ENCODE measurements around the gene SKAP1. TPM values are rescaled to one million over a fixed set of nuclear protein-coding genes. Genes with fewer than 3 reads are reported as not detected.

SKAP1 gene
- total RNA-seq, 5 donors from 2014 or later (not counting 1 experiment from before 2014, with no cell fraction given), result 71.5 to 142 (median 80.4) TPM

GRCh38 chr17:48228720-48229119 lies 201.3 kb downstream of the SKAP1 start:
- CTCF ChIA-PET, result interaction anchor here in 1 of 2 donors (0.5 to 1.5 kb wide), 5 partner anchors 11 to 447 kb away, joined by 3 to 5 read pairs (median 4); no protein-coding TSS in a partner anchor
- ATAC-seq (replicated peaks in 1 of 4), result no peak

DNA sequence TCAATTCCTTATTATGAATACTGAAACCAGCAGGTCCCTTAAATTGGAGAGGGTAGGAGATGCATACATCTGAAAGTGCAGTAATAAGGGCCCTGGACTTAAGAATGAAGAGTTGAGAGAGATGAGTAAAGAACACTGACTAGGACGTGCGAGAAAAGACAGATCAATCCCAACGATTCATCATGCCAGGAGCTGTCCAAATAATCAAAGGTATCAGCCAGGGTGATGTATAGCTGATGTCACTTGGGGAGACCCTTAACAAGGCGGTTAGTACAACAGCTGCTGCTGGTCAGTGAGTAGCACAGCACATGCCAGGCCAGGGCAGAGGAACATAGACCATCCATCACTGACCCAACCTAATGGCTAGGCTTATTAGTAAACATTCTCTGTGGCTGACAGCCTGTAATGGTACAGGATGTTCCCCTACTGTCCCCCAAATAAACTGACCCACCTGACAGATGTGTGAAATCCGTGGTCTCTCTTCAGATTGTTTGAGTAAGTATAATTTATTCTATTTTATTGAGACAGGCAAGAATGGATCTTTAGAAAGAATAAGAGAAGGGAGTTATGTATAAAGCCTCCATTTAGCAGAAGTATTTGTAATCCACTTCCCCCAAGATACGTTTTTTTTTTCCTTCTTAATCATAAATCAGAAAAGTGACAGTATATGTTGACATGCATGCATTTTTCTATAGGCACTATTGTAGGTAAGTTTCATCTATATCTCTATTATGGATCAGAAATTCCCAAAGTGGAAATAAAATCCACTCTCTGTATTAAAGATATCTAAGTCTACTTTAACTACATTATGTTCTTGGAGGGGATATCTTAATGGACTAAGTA lies 204.1 kb downstream of the SKAP1 start:
- H3K4me3 ChIP-seq (ENCODE audit: control insufficient read depth in 1 of 2, extremely low read depth in 1 of 2, low read length in 1 of 2), result no peak overlapping the region
- Mint-ChIP-seq H3K9me3 (no peaks in the 10 kb centered on the region), H3K27me3 (no peaks in the 10 kb centered on the region), H3K4me3 (no peak overlapping the region), H3K4me1 (peaks cover 35 to 47% (median 36%) of the 10 kb centered on the region in 3 donors), H3K36me3 (peaks cover 14% of the 10 kb centered on the region), H3K27ac (peak overlapping the region in 1 of 2 donors; percentile 4)
- 93% methylated on average over 3 of the region's 6 CpGs for WGBS (ENCODE audit: insufficient coverage)
- no peaks in the 10 kb centered on the region for H3K27me3 ChIP-seq (replicated peaks in 1 of 2; ENCODE audit: control insufficient read depth in 2 of 2, extremely low read depth in 1 of 2, insufficient read depth in 2 of 2, low read length in 1 of 2)
- peaks cover 0 to 2% of the 10 kb centered on the region in 2 experiments for H3K4me1 ChIP-seq (ENCODE audit: control insufficient read depth in 1 of 2, extremely low read depth in 1 of 2, insufficient read depth in 2 of 2, low read length in 2 of 2)
- H3K9me3 ChIP-seq, result no peaks in the 10 kb centered on the region
- ChIA-PET POLR2A (no interaction called here), CTCF (no interaction called here)
- no peak for ATAC-seq (replicated peaks in 1 of 4)
- no peak overlapping the region for H3K27ac ChIP-seq (ENCODE audit: low read length)
- H3K36me3 ChIP-seq (ENCODE audit: control insufficient read depth in 2 of 2, extremely low read depth in 1 of 2, insufficient read depth in 1 of 2, low read length in 1 of 2), result peaks cover 2 to 12% of the 10 kb centered on the region in 2 donors
- DNase-seq, result no peak

More at GRCh38 chr17:48228720-48229119, 201.3 kb downstream of the SKAP1 start:
- Mint-ChIP-seq H3K27ac (no peak overlapping the region), H3K27me3 (no peaks in the 10 kb centered on the region), H3K9me3 (no peaks in the 10 kb centered on the region), H3K4me3 (no peak overlapping the region), H3K36me3 (peaks cover 18% of the 10 kb centered on the region), H3K4me1 (peaks cover 44 to 50% (median 47%) of the 10 kb centered on the region in 3 donors)
- Histone ChIP-seq H3K4me3 (ENCODE audit: control insufficient read depth in 1 of 2, extremely low read depth in 1 of 2, low read length in 1 of 2) (no peak overlapping the region), H3K9me3 (no peaks in the 10 kb centered on the region), H3K27ac (ENCODE audit: low read length) (no peak overlapping the region), H3K4me1 (ENCODE audit: control insufficient read depth in 1 of 2, extremely low read depth in 1 of 2, insufficient read depth in 2 of 2, low read length in 2 of 2) (peaks cover 0 to 2% of the 10 kb centered on the region in 2 experiments), H3K27me3 (replicated peaks in 1 of 2; ENCODE audit: control insufficient read depth in 2 of 2, extremely low read depth in 1 of 2, insufficient read depth in 2 of 2, low read length in 1 of 2) (no peaks in the 10 kb centered on the region), H3K36me3 (ENCODE audit: control insufficient read depth in 2 of 2, extremely low read depth in 1 of 2, insufficient read depth in 1 of 2, low read length in 1 of 2) (peaks cover 2 to 12% of the 10 kb centered on the region in 2 donors)
- WGBS (ENCODE audit: insufficient coverage), result no CpG with 5 or more reads among the region's 1 CpG
- no peak for DNase-seq
- POLR2A ChIA-PET, result no interaction called here

GRCh38 chr17:48223945-48224344 lies 206.1 kb downstream of the SKAP1 start:
- no peaks in the 10 kb centered on the region for H3K9me3 Mint-ChIP-seq
- Histone ChIP-seq H3K4me1 (ENCODE audit: control insufficient read depth in 1 of 2, extremely low read depth in 1 of 2, insufficient read depth in 2 of 2, low read length in 2 of 2) (peaks cover 0 to 2% of the 10 kb centered on the region in 2 experiments), H3K27ac (ENCODE audit: low read length) (no peak overlapping the region), H3K27me3 (replicated peaks in 1 of 2; ENCODE audit: control insufficient read depth in 2 of 2, extremely low read depth in 1 of 2, insufficient read depth in 2 of 2, low read length in 1 of 2) (no peaks in the 10 kb centered on the region), H3K4me3 (ENCODE audit: control insufficient read depth in 1 of 2, extremely low read depth in 1 of 2, low read length in 1 of 2) (no peak overlapping the region), H3K9me3 (no peaks in the 10 kb centered on the region), H3K36me3 (ENCODE audit: control insufficient read depth in 2 of 2, extremely low read depth in 1 of 2, insufficient read depth in 1 of 2, low read length in 1 of 2) (peaks cover 0 to 16% of the 10 kb centered on the region in 2 donors)
- H3K27ac Mint-ChIP-seq, result peak overlapping the region in 1 of 2 donors; percentile 28
- H3K4me3 Mint-ChIP-seq, result no peak overlapping the region
- CTCF ChIA-PET, result no interaction called here
- no peak for DNase-seq
- no peak for ATAC-seq (replicated peaks in 1 of 4)
- no peaks in the 10 kb centered on the region for H3K27me3 Mint-ChIP-seq
- peaks cover 7% of the 10 kb centered on the region for H3K36me3 Mint-ChIP-seq
- POLR2A ChIA-PET, result interaction anchor here in 1 of 2 donors (0.6 kb wide), 2 partner anchors 35 to 165 kb away, joined by 3 to 5 read pairs; no protein-coding TSS in a partner anchor
- H3K4me1 Mint-ChIP-seq, result peaks cover 37 to 40% (median 38%) of the 10 kb centered on the region in 3 donors

DNA sequence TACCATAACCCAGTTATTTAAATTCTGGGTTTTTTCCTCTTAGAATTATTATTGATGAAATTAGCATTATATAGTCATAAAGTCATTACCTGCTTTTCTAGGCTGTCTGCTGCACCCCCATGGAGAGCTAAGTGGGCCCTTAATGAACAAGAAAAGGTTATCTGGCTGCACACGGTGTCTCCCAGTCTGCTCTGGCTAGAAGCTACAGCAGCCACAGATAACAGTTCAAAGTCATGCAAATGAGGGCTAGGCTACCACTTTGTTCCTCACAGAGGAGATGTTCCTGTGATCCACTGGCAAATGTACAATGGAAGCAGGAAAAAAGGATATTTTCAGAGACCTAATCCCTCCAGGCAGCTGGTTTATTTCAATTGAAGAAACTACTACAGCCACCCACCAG lies 210.4 kb downstream of the SKAP1 start:
- Mint-ChIP-seq H3K27me3 (no peaks in the 10 kb centered on the region), H3K9me3 (no peaks in the 10 kb centered on the region), H3K4me3 (no peak overlapping the region), H3K4me1 (peaks cover 14 to 19% (median 16%) of the 10 kb centered on the region in 3 donors), H3K27ac (no peak overlapping the region), H3K36me3 (peaks cover 14% of the 10 kb centered on the region)
- DNase-seq, result no peak
- 100% methylated on average over 1 of the region's 1 CpG for WGBS (ENCODE audit: insufficient coverage)
- Histone ChIP-seq H3K27me3 (replicated peaks in 1 of 2; ENCODE audit: control insufficient read depth in 2 of 2, extremely low read depth in 1 of 2, insufficient read depth in 2 of 2, low read length in 1 of 2) (no peaks in the 10 kb centered on the region), H3K36me3 (ENCODE audit: control insufficient read depth in 2 of 2, extremely low read depth in 1 of 2, insufficient read depth in 1 of 2, low read length in 1 of 2) (peaks cover 0 to 15% of the 10 kb centered on the region in 2 donors), H3K4me3 (ENCODE audit: control insufficient read depth in 1 of 2, extremely low read depth in 1 of 2, low read length in 1 of 2) (no peak overlapping the region), H3K27ac (ENCODE audit: low read length) (no peak overlapping the region), H3K4me1 (ENCODE audit: control insufficient read depth in 1 of 2, extremely low read depth in 1 of 2, insufficient read depth in 2 of 2, low read length in 2 of 2) (peaks cover 0 to 2% of the 10 kb centered on the region in 2 experiments), H3K9me3 (no peaks in the 10 kb centered on the region)
- ATAC-seq (replicated peaks in 1 of 4), result no peak
- ChIA-PET CTCF (no interaction called here), POLR2A (no interaction called here)

- H3K36me3 Mint-ChIP-seq, result peaks cover 29% of the 10 kb centered on the region
- POLR2A ChIA-PET, result no interaction called here
These were observed 214.4 kb downstream of the SKAP1 start for GRCh38 chr17:48215583-48216139.

DNA sequence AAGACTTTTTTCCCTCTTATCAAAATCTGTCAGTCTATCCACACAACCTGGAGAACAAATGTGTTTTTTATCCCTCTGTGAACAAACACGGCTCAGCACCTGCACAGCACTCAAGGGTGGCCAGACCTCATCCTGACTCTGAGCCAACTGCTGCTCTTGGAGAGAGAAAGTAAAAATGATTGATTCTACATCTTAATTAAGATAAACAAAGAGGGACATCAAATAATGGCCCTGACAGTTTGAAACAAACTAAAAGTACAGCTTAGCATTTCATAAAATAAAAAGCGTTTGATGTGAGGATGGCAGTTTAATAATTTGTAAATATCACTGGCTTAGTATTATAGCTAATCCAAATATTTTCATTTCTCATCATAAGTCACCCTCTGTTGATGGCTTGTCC lies 216.2 kb downstream of the SKAP1 start:
- H3K4me1 ChIP-seq (ENCODE audit: control insufficient read depth in 1 of 2, extremely low read depth in 1 of 2, insufficient read depth in 2 of 2, low read length in 2 of 2), result no peaks in the 10 kb centered on the region
- CTCF ChIA-PET, result interaction anchor here (0.5 to 0.7 kb wide), 2 partner anchors 22 to 70 kb away, joined by 3 read pairs; no protein-coding TSS in a partner anchor
- Mint-ChIP-seq H3K27ac (peak overlapping the region in 1 of 2 donors; percentile 40), H3K36me3 (peaks cover 29% of the 10 kb centered on the region), H3K27me3 (no peaks in the 10 kb centered on the region), H3K4me3 (no peak overlapping the region), H3K9me3 (no peaks in the 10 kb centered on the region), H3K4me1 (peaks cover 5 to 27% (median 21%) of the 10 kb centered on the region in 3 donors)
- no peaks in the 10 kb centered on the region for H3K27me3 ChIP-seq (replicated peaks in 1 of 2; ENCODE audit: control insufficient read depth in 2 of 2, extremely low read depth in 1 of 2, insufficient read depth in 2 of 2, low read length in 1 of 2)
- DNase-seq (no peak), ATAC-seq (replicated peaks in 1 of 4) (no peak)
- no peak overlapping the region for H3K4me3 ChIP-seq (ENCODE audit: control insufficient read depth in 1 of 2, extremely low read depth in 1 of 2, low read length in 1 of 2)
- H3K27ac ChIP-seq (ENCODE audit: low read length), result no peak overlapping the region
- POLR2A ChIA-PET, result no interaction called here
- H3K9me3 ChIP-seq, result no peaks in the 10 kb centered on the region
- WGBS (ENCODE audit: insufficient coverage), result no CpG with 5 or more reads among the region's 2 CpGs
- peaks cover 5 to 43% of the 10 kb centered on the region in 2 donors for H3K36me3 ChIP-seq (ENCODE audit: control insufficient read depth in 2 of 2, extremely low read depth in 1 of 2, insufficient read depth in 1 of 2, low read length in 1 of 2)

More at GRCh38 chr17:48215583-48216139, 214.4 kb downstream of the SKAP1 start:
- 80% methylated on average over 1 of the region's 1 CpG for WGBS (ENCODE audit: insufficient coverage)
- Histone ChIP-seq H3K27me3 (replicated peaks in 1 of 2; ENCODE audit: control insufficient read depth in 2 of 2, extremely low read depth in 1 of 2, insufficient read depth in 2 of 2, low read length in 1 of 2) (no peaks in the 10 kb centered on the region), H3K27ac (ENCODE audit: low read length) (no peak overlapping the region), H3K4me1 (ENCODE audit: control insufficient read depth in 1 of 2, extremely low read depth in 1 of 2, insufficient read depth in 2 of 2, low read length in 2 of 2) (no peaks in the 10 kb centered on the region), H3K36me3 (ENCODE audit: control insufficient read depth in 2 of 2, extremely low read depth in 1 of 2, insufficient read depth in 1 of 2, low read length in 1 of 2) (peaks cover 5 to 39% of the 10 kb centered on the region in 2 donors), H3K4me3 (ENCODE audit: control insufficient read depth in 1 of 2, extremely low read depth in 1 of 2, low read length in 1 of 2) (no peak overlapping the region), H3K9me3 (no peaks in the 10 kb centered on the region)
- DNase-seq (no peak), ATAC-seq (replicated peaks in 1 of 4) (no peak)
- Mint-ChIP-seq H3K4me1 (peaks cover 9 to 22% (median 17%) of the 10 kb centered on the region in 3 donors), H3K27me3 (no peaks in the 10 kb centered on the region), H3K4me3 (no peak overlapping the region), H3K27ac (peak overlapping the region; percentile 39 to 55), H3K9me3 (no peaks in the 10 kb centered on the region)
- CTCF ChIA-PET, result interaction anchor here in 1 of 2 donors (1.1 kb wide), 1 partner anchor 21 kb away, joined by 4 read pairs; no protein-coding TSS in a partner anchor

Measured in T-cell (primary cell).